GM12891 (cell line): ENCODE results near the gene SLC25A30.

Experiments
- PAX5 ChIP-seq: IDR thresholded peaks from 2 replicates; pipeline ENCODE4 v1.6.1; 2011; ENCODE audit warnings: low read length, moderate library complexity, mild to moderate bottlenecking; ENCODE audit not compliant: insufficient read depth, severe bottlenecking
- POLR2A ChIP-seq: IDR thresholded peaks from 2 replicates; pipeline ENCODE4 v1.6.1; 2011; ENCODE audit warnings: low read depth, low read length, control low read depth
- POLR2AphosphoS5 ChIP-seq: IDR thresholded peaks from 2 replicates; pipeline ENCODE4 v1.6.1; 2011; ENCODE audit warnings: low read depth, low read length, control low read depth
- POU2F2 ChIP-seq: IDR thresholded peaks from 2 replicates; pipeline ENCODE4 v1.6.1; 2011; ENCODE audit warnings: low read depth, mild to moderate bottlenecking, control low read depth, low read length, moderate library complexity
- SPI1 ChIP-seq: IDR thresholded peaks from 2 replicates; pipeline ENCODE4 v1.6.1; 2011; ENCODE audit warnings: low read depth, low read length, control low read depth
- TAF1 ChIP-seq: IDR thresholded peaks from 2 replicates; pipeline ENCODE4 v1.6.1; 2011; ENCODE audit warnings: low read depth, low read length, control low read depth

GRCh38 chr13:45441633-45442032 is 23.5 kb upstream of the SLC25A30 start:
- TF ChIP-seq POLR2A, result no peak
- no peak for TF ChIP-seq TAF1
- no peak for TF ChIP-seq POLR2AphosphoS5
- TF ChIP-seq POU2F2, result no peak
- no peak for TF ChIP-seq SPI1
- TF ChIP-seq PAX5, result no peak
